MM.1S (cell line): ENCODE measurements around the gene EIF4B.

ENCODE experiments used
- EZH2 ChIP-seq: fragments of 300-600 bp; sonication (generic); optimal IDR thresholded peaks from 2 replicates; pipeline ENCODE3; 2017; ENCODE audit warnings: low read depth, mild to moderate bottlenecking, antibody characterized with exemption, low read length, mixed read lengths
- EZH2phosphoT487 ChIP-seq: fragments of 300-600 bp; sonication (generic); IDR thresholded peaks from 2 replicates; pipeline ENCODE4 v1.6.1; 2018; ENCODE audit warnings: antibody characterized with exemption, low read length
- TF ChIP-seq, protein P1 (sequence below): fragments of 300-600 bp; sonication (generic); IDR thresholded peaks from 2 replicates; pipeline ENCODE4 v1.5.1; 2016; ENCODE audit warnings: antibody characterized with exemption, low read length, mixed read lengths

GRCh38 chr12:52971679-52972329 lies 34.5 kb upstream of the EIF4B start:
- TF ChIP-seq EZH2phosphoT487, result no peak
- no peak for TF ChIP-seq EZH2
- TF ChIP-seq, protein P1, sequence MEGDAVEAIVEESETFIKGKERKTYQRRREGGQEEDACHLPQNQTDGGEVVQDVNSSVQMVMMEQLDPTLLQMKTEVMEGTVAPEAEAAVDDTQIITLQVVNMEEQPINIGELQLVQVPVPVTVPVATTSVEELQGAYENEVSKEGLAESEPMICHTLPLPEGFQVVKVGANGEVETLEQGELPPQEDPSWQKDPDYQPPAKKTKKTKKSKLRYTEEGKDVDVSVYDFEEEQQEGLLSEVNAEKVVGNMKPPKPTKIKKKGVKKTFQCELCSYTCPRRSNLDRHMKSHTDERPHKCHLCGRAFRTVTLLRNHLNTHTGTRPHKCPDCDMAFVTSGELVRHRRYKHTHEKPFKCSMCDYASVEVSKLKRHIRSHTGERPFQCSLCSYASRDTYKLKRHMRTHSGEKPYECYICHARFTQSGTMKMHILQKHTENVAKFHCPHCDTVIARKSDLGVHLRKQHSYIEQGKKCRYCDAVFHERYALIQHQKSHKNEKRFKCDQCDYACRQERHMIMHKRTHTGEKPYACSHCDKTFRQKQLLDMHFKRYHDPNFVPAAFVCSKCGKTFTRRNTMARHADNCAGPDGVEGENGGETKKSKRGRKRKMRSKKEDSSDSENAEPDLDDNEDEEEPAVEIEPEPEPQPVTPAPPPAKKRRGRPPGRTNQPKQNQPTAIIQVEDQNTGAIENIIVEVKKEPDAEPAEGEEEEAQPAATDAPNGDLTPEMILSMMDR, result no peak
